ENCODE measurements around the gene AADAC.

DNA sequence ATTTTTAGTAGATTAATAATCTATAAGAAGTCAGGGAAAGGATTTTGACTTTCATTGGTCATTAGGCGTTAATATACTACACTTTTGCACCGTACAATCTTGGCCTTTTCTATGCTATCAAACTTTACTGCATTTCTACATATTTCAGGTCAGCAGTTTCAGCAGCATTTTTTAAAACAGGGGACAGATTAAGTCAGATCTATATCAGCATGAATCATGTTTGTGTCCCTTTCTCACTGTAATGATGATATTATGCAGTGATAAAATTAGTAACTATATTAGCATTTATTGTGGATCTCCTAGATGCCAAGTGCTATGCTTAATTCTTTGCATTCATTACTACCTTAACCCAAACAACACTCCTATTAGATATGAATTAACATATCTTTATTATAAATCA lies 20.3 kb upstream of the AADAC start:
- TF ChIP-seq, protein P1, sequence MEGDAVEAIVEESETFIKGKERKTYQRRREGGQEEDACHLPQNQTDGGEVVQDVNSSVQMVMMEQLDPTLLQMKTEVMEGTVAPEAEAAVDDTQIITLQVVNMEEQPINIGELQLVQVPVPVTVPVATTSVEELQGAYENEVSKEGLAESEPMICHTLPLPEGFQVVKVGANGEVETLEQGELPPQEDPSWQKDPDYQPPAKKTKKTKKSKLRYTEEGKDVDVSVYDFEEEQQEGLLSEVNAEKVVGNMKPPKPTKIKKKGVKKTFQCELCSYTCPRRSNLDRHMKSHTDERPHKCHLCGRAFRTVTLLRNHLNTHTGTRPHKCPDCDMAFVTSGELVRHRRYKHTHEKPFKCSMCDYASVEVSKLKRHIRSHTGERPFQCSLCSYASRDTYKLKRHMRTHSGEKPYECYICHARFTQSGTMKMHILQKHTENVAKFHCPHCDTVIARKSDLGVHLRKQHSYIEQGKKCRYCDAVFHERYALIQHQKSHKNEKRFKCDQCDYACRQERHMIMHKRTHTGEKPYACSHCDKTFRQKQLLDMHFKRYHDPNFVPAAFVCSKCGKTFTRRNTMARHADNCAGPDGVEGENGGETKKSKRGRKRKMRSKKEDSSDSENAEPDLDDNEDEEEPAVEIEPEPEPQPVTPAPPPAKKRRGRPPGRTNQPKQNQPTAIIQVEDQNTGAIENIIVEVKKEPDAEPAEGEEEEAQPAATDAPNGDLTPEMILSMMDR (conservative IDR thresholded peaks at IDR 0.05 in 1 of 2, IDR thresholded peaks at IDR 0.05 in 1 of 2; ENCODE audit: extremely low read depth in 1 of 2, insufficient read depth in 1 of 2, low read depth in 1 of 2, low read length in 2 of 2) = no peak
- no peak for TF ChIP-seq EZH2 (IDR thresholded peaks at IDR 0.05; ENCODE audit: borderline replicate concordance, low read length)
